GM18502 (cell line): ENCODE data around the gene INPP5F.

Source experiments
- ATAC-seq: cut with Tn5 transposase; IDR thresholded peaks from one replicate; pipeline ENCODE4 v1.9.1; 2021; ENCODE audit warnings: mild to moderate bottlenecking; ENCODE audit not compliant: unreplicated experiment, poor library complexity

The INPP5F gene

DNA sequence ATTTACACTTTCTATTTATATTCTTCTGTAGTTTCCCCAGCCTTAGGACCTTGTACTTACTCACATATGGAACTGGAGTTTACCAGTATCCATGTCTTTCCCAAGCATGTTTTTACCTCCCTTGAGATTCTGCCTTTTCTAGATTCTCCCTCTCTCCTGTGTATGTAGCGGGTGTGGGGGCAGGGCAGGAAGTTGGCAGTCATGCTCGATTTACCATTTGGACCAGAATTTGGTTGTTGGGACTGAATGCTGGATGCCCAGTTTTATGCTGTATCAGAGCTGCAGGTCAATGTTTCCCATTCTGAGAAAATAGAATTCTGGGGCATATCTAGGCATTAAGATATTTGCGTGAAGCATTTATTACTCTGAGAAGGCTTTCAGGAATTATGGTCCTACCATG, 14.2 kb downstream of the INPP5F start:
- no peak for ATAC-seq

- no peak for ATAC-seq
Measured at GRCh38 chr10:119742947-119743648, 17.2 kb downstream of the INPP5F start.

DNA sequence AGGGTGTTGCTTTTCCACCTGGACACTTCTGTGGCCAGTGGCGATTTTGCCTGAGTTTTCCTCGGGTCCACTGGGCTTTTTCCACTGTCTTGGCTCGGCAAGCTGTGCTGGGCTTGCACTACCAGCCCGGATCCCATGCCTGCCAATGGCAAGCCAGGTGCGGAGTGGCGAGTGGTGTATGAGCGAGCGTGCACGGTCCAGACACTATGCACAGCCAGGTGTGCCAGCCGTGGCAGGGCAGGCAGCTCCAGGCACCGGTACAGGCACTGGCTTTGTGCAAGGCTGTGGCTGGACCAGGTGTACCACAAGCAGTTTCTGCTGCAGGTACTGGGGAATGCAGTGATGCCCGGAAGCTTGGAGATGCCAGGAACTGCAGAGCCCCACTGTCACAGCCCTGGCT, 22.1 kb downstream of the INPP5F start:
- ATAC-seq, result no peak

DNA sequence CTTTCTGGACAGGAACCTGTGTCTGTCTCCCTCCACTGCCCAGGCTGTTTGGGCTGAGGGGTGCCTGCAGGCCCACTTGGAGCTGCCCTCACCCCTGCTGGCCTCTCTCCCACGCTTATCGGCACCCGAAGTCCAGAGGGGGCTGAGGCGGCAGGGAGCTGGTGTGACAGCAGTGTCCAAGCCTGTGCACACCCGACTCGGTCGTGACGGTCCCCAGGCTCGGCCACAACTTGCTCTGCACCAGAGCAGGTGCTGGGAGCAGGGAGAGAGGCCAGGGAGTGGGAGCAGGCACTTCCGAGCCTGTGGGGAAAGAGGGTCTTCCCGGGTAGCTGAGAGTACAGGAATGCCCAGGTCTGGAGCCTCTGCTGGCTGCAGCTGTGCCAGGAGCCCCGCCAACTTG, 23.0 kb downstream of the INPP5F start:
- no peak for ATAC-seq

DNA sequence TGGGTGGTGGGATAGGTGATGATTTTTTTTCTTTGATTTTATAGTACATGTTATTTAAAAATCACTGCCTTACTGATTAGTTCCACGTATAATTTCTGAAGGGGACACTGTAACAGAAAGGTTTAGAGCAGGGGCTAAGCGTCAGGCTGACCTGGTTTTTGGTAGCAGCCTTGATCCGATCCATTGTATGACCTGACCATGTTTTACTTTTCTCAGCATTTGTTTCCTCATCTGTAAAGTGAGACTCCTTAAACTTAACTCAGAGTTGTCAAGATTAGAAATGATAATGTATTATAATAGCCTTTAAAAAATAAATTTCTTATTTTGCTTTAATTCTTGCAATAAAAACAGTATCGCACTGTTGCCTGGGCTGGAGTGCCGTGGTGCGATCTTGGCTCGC, 23.6 kb downstream of the INPP5F start:
- ATAC-seq, result no peak

DNA sequence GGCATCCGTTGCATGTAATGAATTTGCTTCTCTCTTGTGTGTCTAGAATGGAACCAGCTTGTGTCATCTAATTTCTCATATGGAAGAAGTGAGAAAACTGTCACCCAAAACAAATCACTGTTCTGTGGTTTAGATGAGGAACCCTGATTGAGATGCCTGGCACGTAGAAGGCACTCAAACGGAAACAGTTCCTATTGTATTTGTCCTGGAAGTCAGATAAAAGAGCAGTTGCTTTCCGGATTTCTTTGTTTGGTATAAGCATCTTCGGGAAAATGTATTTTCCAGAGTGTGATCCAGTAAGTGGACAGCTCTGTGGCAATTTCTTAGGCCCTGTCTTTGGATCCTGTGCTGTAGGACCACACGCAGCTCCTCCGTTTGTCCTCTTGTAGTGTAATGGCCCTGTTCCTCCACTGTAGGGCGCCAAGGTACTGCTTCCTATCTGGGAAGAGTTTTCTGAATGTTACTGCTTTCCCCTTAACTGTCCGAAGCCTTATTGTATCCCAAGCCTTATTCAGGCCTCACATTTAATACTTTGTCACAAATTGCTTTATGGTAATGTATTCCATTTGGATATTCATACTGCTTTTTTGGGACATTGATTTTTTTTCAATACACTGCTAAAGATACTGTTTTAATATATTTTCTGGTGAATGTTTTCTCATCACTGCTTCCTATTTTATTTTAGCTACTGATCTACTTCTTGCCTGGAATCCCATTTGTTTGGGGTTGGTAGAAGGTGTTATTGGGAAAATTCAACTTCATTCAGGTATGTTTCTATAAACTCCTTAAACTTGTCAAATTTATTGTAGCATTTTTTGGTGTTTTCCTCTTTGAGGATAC, 24.8 kb downstream of the INPP5F start:
- peak; percentile 92 for ATAC-seq

DNA sequence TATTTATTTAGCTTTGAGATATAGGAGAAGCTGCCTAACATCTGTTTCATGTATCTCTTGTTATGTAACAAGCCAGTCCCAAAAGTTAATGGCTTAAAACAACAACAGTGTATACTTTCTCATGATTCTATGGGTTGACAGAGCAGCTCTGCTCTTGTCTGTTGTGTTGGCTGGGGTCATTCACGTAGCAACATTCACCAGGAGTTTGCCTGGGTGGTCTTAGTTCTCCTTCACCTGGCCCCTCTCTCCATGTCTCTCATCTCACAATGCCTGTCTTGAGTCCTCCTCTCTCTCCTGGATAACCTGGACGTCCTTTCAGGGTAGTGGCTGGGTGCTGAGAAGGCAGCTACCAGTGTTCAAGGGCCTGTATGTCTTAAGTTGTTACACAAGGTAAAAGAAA, 27.5 kb downstream of the INPP5F start:
- no peak for ATAC-seq

GRCh38 chr10:119754085-119754484, 28.2 kb downstream of the INPP5F start:
- no peak for ATAC-seq

- ATAC-seq, result no peak
Measured at GRCh38 chr10:119754936-119755335, 29.1 kb downstream of the INPP5F start.

GRCh38 chr10:119755446-119755845, 29.6 kb downstream of the INPP5F start:
- no peak for ATAC-seq

DNA sequence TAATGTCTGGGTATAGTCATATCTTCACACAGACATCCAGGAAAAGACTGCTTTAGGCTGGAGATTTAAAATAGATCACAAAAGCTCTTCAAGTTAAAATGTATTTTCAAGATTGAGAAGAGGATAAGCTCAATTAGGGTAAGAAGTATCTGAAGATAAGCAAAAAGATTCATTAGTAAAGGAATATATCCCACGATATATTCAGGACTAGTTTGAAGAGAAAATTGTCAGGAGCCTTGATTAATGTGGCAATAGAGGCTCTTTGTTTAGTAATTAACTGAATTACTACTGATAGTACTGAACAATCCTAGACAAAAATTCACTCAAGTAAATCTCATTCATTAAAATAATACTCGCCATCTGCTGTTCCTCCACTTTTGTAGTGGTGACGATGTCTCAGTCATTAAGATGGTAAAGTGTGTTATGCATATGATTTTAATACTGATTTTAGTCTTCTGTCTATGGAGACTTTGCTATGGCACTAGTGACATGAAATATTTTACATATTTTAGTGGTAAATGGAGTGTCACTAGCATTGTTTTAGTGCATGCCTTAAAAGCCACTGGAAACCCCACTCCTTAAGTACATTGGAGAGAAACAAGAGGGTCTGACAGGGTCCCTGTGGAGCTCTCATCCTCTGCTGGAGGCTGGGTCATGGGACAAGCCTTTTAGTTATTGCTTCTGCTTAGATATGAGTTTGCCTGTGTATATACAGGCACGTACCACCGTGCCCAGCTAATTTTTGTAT, 32.8 kb downstream of the INPP5F start:
- no peak for ATAC-seq

- ATAC-seq, result no peak
Measured at GRCh38 chr10:119759832-119760231, 34.0 kb downstream of the INPP5F start.

- ATAC-seq, result no peak
Measured at GRCh38 chr10:119761106-119761505, 35.3 kb downstream of the INPP5F start.

- no peak for ATAC-seq
Measured at GRCh38 chr10:119762035-119762434, 36.2 kb downstream of the INPP5F start.

DNA sequence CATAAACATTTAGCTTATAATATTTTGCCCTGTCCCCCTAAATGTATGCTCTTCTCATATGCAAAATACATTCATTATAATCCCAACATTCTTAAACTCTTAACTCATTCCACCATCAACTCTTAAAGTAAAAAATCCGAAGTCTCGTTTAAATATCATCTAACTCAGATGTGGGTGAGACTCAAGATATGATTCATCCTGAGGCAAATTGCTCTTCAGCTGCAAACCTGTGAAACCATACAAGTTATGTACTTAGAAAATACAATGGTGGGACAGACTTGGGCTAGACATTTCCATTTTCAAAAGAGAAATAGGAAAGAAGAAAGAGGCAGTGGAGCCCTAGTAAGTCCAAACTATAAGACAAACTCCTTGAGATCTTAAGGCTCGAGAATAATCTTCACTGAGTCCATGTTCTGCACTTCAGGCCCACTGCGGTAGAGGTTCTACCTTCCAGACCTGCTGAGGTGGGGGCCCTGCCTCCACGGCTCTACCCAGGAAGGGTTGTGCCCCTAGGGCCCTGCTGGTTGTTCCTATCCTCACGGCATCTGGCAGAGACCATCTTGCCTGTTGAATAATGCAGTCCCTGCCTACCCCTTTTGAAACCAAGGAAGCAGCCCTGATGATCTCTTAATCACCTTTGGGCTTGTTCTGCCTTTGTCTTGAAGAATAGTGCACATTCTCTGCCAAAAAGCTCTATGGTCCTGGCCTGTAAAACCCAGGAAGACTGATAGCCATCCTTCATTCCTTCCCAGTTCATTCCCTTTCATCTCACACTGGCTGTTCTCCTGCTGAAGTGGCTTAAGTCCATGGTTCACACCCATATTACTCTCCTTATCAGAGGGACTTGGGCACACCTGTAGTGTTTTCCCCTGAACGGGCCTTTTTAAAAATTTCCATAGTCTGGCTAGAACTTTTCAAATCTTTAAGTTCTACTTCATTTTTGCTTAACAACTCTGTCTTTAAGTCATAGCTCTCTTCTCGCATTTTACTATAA, 37.3 kb downstream of the INPP5F start:
- ATAC-seq, result no peak

DNA sequence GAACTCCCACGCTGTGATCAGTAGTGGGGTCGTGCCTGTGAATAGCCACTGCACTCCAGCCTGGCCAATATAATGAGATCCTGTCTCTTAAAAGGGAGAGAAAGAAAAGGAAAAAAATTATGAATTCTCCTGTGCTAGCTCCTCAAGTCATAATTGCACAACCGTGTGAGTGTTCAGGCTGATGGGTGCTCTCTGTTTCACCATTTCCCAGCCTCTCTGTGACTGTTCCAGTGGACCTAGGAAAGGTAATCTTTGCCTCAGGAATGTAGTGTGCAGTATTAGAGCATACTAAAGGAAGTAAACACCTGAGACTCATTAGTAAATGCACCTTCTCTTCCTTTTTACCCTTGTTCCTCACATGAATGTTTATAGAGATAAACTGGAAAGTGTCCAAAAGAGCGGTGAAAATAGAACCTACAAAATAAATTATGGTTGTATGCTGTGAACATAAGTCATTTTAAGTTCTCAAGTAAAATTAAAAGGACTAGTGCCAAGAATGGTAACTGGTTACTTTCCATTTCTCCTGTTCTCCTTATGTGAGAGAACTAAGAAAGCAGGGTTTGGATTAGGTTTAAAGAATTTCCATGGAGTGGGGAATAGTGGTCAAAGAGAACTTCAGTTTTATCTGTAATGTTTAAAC, 42.7 kb downstream of the INPP5F start:
- ATAC-seq, result no peak

DNA sequence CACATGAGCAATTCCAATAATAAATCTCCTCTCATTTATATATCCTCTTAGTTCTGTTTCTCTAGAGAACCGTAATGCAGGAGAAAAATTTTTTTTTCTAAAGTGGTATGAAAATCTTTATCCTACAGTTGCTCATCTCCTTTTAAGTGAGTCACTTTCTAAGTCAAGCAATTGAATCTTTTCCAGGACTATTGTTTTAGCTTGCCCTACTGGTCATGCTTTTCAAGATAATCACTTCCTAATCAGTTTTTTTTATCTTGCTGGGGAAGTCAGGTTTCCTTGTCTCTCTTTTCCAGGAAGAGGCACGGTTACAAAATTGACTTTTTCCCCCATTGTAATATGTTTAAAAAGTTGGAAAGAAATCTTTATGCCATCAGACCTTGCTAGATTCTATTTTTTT, 44.0 kb downstream of the INPP5F start:
- ATAC-seq, result no peak

- ATAC-seq, result no peak
Measured at GRCh38 chr10:119770928-119771327, 45.1 kb downstream of the INPP5F start.

GRCh38 chr10:119772334-119772733, 46.5 kb downstream of the INPP5F start:
- no peak for ATAC-seq
